ENCODE data around the gene P2RX6.

P2RX6 gene

GRCh38 chr22:20979940-20980453 lies 35.0 kb upstream of the P2RX6 start:
- DNase-seq (ENCODE audit: low read depth, low spot score): no peak

GRCh38 chr22:20980523-20980922 lies 34.4 kb upstream of the P2RX6 start:
- no peak for DNase-seq (ENCODE audit: low read depth, low spot score)

GRCh38 chr22:20980938-20981722 lies 33.8 kb upstream of the P2RX6 start:
- DNase-seq (ENCODE audit: low read depth, low spot score): no peak

- DNase-seq (ENCODE audit: low read depth, low spot score): peak; percentile 56
These were observed 33.0 kb upstream of the P2RX6 start, which contains the start of gene LZTR1 for GRCh38 chr22:20981787-20982562. LZTR1 (plus strand) TSS chr22:20982297; CDS start chr22:20982372, 75 bp downstream.

GRCh38 chr22:20982563-20982882 lies 32.4 kb upstream of the P2RX6 start:
- DNase-seq (ENCODE audit: low read depth, low spot score): no peak

DNA sequence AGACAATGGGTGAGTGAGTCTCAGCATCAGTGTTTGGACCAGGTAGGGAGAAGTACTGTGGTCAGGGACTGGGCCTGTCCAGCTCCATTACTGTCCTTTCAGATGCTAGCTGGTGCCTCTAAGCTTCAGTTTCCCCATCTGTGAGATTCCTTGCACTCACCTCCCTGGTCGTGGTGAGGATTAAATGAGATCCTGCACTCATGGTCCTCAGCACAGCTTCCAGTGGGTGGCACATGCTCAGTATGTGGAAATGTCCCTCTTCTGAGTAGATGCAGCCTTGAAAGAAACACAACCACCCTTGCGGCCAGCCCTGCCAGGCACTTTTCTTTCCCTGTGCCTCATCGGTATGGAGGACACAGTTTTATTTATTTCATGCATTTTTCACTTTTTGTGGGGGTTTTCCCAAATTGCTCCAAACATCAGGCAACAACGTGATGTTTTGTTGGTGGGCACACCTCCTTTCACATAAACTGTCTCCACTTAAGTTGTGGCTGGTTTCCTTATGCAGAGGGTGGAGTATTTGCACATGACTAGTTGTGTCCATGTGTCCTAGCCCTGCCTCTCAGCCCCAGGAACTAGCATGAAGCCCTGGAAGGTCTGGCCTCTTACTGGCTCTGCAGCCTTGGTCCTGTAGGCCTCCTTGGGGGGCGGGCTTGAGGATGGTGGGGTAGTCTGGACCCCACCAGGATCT lies 31.7 kb upstream of the P2RX6 start:
- DNase-seq (ENCODE audit: low read depth, low spot score): no peak

DNA sequence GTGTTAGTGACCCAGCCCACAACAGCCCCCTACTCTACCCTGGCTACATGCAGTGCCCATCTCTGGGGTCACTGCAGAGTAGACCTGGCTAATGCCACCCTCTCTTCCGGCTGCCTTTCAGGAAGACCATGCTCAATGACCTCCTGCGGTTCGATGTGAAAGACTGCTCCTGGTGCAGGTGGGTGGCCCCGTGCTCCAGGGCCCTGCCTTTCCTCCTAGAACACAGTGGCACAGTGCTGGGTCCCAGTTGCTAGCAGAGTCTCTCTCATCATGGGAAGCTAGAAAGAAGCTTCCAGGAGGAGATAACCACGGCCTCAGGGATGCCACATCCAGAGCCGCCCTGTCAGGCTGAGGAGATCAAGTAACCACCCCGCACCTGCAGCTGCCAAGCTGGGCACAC lies 29.2 kb upstream of the P2RX6 start:
- DNase-seq (ENCODE audit: low read depth, low spot score): no peak

GRCh38 chr22:20986365-20986764 lies 28.6 kb upstream of the P2RX6 start:
- no peak for DNase-seq (ENCODE audit: low read depth, low spot score)

DNA sequence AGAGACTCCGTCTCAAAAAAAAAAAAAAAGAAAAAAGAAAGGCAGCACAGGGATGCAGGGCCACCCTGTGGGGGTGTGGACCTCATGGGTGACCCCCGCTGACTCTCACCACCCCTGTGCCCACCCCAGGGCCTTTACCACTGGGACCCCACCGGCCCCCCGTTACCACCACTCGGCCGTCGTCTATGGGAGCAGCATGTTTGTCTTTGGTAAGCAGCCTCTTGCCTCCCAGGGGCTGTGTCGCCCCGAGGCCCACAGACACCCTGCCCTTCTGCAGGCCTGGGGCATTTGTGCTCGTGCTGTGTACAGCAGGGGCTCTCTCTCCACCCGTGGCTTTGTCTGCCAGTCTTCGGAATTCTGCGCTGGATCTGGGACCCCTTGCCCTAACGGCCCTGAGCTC lies 27.6 kb upstream of the P2RX6 start:
- DNase-seq (ENCODE audit: low read depth, low spot score): no peak

- DNase-seq (ENCODE audit: low read depth, low spot score): no peak
These were observed 26.2 kb upstream of the P2RX6 start for GRCh38 chr22:20988573-20989322.

GRCh38 chr22:20989323-20990138 lies 25.4 kb upstream of the P2RX6 start:
- no peak for DNase-seq (ENCODE audit: low read depth, low spot score)

- DNase-seq (ENCODE audit: low read depth, low spot score): no peak
These were observed 24.5 kb upstream of the P2RX6 start for GRCh38 chr22:20990184-20991180.

DNA sequence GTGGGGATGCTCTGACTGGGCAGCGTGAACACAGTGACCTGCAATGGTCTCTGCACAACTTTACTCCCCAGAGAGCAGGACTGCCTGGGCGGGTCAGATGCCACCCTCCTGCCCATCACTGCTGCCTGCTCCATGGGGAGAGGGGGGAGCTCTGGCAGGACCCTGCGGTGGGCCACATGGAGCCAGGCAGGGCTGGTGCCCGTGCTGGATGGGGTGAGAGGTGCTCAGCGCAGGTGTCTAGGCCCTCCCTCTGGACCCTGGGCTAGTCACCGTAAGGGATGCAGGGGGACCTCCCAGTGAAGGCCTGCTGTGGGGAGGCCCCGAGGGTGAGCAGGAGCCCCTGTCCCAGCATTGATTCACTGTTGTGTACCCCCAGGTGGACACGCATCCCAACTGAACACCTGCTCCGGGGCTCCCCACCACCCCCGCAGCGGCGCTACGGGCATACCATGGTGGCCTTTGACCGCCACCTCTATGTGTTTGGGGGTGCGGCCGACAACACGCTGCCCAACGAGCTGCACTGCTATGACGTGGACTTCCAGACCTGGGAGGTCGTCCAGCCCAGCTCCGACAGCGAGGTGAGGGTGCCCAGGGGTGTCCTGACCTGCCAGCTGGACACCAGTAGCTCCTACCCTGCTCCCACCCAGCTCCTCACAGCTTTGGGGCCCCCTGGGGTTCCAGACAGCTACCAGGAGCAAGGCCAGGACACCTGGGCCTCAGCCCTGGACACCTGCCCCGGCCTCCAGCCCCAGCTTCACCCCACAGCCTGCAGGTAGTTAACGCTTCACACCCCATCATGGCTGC lies 23.5 kb upstream of the P2RX6 start:
- no peak for DNase-seq (ENCODE audit: low read depth, low spot score)

DNA sequence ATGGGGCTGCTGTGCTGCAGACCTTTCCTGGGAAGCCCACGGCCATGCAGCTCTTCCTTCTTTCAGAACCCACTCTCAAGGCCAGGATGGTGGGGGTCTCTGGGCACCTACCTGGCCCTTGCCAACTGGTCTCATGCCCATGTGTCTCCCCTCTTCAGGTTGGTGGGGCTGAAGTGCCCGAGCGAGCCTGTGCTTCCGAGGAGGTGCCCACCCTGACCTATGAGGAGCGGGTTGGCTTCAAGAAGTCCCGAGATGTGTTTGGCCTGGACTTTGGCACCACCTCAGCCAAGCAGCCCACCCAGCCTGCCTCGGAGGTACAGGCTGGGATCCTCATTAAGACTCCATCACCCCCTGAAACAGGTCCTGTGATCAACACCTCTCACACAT lies 22.9 kb upstream of the P2RX6 start:
- DNase-seq (ENCODE audit: low read depth, low spot score): no peak

GRCh38 chr22:20992456-20993303 lies 22.3 kb upstream of the P2RX6 start:
- DNase-seq (ENCODE audit: low read depth, low spot score): no peak

DNA sequence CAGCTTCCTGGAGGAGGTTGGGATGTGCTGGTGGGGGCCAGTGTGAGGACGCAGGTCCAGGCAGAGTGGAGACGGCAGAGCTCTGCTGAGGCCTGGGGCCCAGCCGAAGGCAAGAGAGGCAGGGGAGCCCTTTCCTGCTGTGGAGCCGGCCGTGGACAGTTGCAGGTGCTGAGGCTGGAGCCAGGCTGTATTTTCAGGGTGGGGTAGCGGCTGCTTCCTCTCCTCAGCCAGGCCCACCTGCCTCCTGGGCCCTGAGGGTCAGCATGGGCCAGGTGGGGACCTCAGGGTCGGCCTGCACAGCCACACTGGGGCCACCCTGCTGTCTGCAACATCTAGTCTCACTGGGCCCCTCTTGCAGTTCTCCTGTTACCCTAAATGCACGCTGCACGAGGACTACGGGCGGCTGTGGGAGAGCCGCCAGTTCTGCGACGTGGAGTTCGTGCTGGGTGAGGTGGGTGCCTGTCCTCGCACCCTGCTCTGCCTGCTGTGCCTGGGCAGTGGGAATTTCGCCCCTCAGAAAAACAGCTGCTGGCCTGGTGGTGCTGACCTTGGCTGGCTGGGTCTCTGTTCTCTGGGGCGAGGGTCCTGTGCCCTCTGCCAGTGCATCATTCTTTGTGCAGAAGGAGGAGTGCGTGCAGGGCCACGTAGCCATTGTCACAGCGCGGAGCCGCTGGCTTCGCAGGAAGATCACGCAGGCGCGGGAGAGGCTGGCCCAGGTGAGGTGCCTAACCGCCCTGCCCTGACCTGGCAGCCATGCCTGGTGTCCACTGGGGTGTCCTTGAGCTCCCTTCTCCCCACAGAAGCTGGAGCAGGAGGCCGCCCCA lies 21.4 kb upstream of the P2RX6 start:
- DNase-seq (ENCODE audit: low read depth, low spot score): no peak
